ENCODE results near the gene TPH1.
"Not testable (repeated sequence)": the region's sequence is repeated elsewhere in the genome, so short reads cannot be mapped to it uniquely, and the experiment has no call there.

TPH1 gene

GRCh38 chr11:18016789-18017188 lies 29.3 kb downstream of the TPH1 start:
- DNase-seq = no peak

- no peak for DNase-seq
Observed at GRCh38 chr11:18014876-18015275, 31.2 kb downstream of the TPH1 start.

GRCh38 chr11:18013790-18014507 lies 32.1 kb downstream of the TPH1 start:
- DNase-seq = peak in 1 of 2 experiments; percentile 30

GRCh38 chr11:18012906-18013781 lies 32.9 kb downstream of the TPH1 start, which contains the start of gene SERGEF:
TSS of gene SERGEF (minus strand) at chr11:18013047. CDS start at chr11:18013010, 37 bp downstream.
- peak; percentile 92 to 95 for DNase-seq

GRCh38 chr11:18012122-18012905 lies 33.8 kb downstream of the TPH1 start:
- DNase-seq = peak; percentile 54

GRCh38 chr11:18011633-18012032 lies 34.4 kb downstream of the TPH1 start:
- peak in 1 of 2 experiments; percentile 18 for DNase-seq

- DNase-seq = no peak
Observed at GRCh38 chr11:18010977-18011586, 35.0 kb downstream of the TPH1 start.

- DNase-seq = no peak
Observed at GRCh38 chr11:18010121-18010670, 35.9 kb downstream of the TPH1 start.

- no peak for DNase-seq
Observed at GRCh38 chr11:18005376-18006129, 40.5 kb downstream of the TPH1 start.

- no peak for DNase-seq
Observed at GRCh38 chr11:18001191-18001590, 44.9 kb downstream of the TPH1 start.

- DNase-seq = no peak
Observed at GRCh38 chr11:18000760-18001159, 45.3 kb downstream of the TPH1 start.

GRCh38 chr11:18000128-18000527 lies 45.9 kb downstream of the TPH1 start:
- DNase-seq = not testable (repeated sequence)

Measured in activated T-cell treated with anti-CD3 and anti-CD28 coated beads, Interleukin-2, amount 50 U/mL, for 48 hours (primary cell).